Measurements from ENCODE around the gene ATF4.

GRCh38 chr22:39481054-39481453 is 39.3 kb upstream of the ATF4 start:
- TF ChIP-seq POLR2A (IDR thresholded peaks at IDR 0.05; ENCODE audit: low read depth, low read length) (no peak), POLR2AphosphoS5 (IDR thresholded peaks at IDR 0.05; ENCODE audit: low read depth, low read length) (no peak), TAF1 (IDR thresholded peaks at IDR 0.05; ENCODE audit: borderline replicate concordance, low read depth, low read length) (no peak)

Data from GM12892 (cell line).